HUES6 (cell line): ENCODE data around the gene UBE2S.
"Not testable (repeated sequence)": the region's sequence is repeated elsewhere in the genome, so short reads cannot be mapped to it uniquely, and the experiment has no call there.

Experiments used
- H3K27ac ChIP-seq: 2 replicates; pipeline ENCODE4 v1.7.0; 2013; ENCODE audit warnings: low read depth, mild to moderate bottlenecking, low read length, inconsistent platforms
- H3K27me3 ChIP-seq: 2 replicates; pipeline ENCODE4 v1.6.1; 2013; ENCODE audit warnings: low read length; ENCODE audit not compliant: control insufficient read depth, insufficient read depth
- H3K36me3 ChIP-seq: 2 replicates; pipeline ENCODE4 v1.6.1; 2013; ENCODE audit warnings: low read length; ENCODE audit not compliant: control insufficient read depth, insufficient read depth
- H3K4me1 ChIP-seq: 2 replicates; pipeline ENCODE4 v1.6.1; 2013; ENCODE audit warnings: low read length; ENCODE audit not compliant: control insufficient read depth, insufficient read depth
- H3K4me3 ChIP-seq: 2 replicates; pipeline ENCODE4 v1.5.1; 2013; ENCODE audit warnings: low read depth, low read length
- H3K9ac ChIP-seq: one replicate; pipeline ENCODE4 v1.6.1; 2013; ENCODE audit warnings: mild to moderate bottlenecking, low read length
- H3K9me3 ChIP-seq: 2 replicates; pipeline ENCODE4 v1.6.1; 2013; ENCODE audit warnings: low read depth, low read length; ENCODE audit not compliant: control insufficient read depth, insufficient read depth

UBE2S gene

GRCh38 chr19:55402509-55402908, 5.1 kb downstream of the UBE2S start:
- Histone ChIP-seq H3K9me3 (no peaks in the 10 kb centered on the region), H3K27ac (no peak overlapping the region), H3K9ac (no peak overlapping the region), H3K4me3 (no peak overlapping the region), H3K27me3 (no peaks in the 10 kb centered on the region), H3K4me1 (peaks cover 16% of the 10 kb centered on the region), H3K36me3 (peaks cover 58% of the 10 kb centered on the region)

- not testable (repeated sequence) for H3K4me3 ChIP-seq, H3K9me3 ChIP-seq, H3K27ac ChIP-seq, H3K9ac ChIP-seq, H3K27me3 ChIP-seq
- peaks cover 53% of the 10 kb centered on the region for H3K36me3 ChIP-seq
- H3K4me1 ChIP-seq = peaks cover 11% of the 10 kb centered on the region
Observed at GRCh38 chr19:55401390-55401789, 6.2 kb downstream of the UBE2S start.

GRCh38 chr19:55400281-55401087, 7.1 kb downstream of the UBE2S start:
- H3K36me3 ChIP-seq = peaks cover 44% of the 10 kb centered on the region
- H3K27ac ChIP-seq = no peak overlapping the region
- no peak overlapping the region for H3K4me3 ChIP-seq
- no peaks in the 10 kb centered on the region for H3K27me3 ChIP-seq
- H3K9ac ChIP-seq = no peak overlapping the region
- no peaks in the 10 kb centered on the region for H3K9me3 ChIP-seq
- peaks cover 1% of the 10 kb centered on the region; the same call in 1 of the 2 replicates for H3K4me1 ChIP-seq

GRCh38 chr19:55398200-55398925, 9.2 kb downstream of the UBE2S start:
- Histone ChIP-seq H3K27me3 (no peaks in the 10 kb centered on the region), H3K4me1 (0 out of 2 replicates have a peak, but pooled peaks cover under 1% of the 10 kb centered on the region), H3K27ac (no peak overlapping the region), H3K36me3 (peaks cover 28% of the 10 kb centered on the region), H3K9me3 (no peaks in the 10 kb centered on the region), H3K4me3 (no peak overlapping the region), H3K9ac (no peak overlapping the region)

- Histone ChIP-seq H3K4me1 (peaks cover 45% of the 10 kb centered on the region; the same call in 1 of the 2 replicates), H3K36me3 (peaks cover 22% of the 10 kb centered on the region), H3K9ac (peak overlapping the region; percentile 10), H3K4me3 (no peak overlapping the region), H3K9me3 (no peaks in the 10 kb centered on the region), H3K27ac (no peak overlapping the region), H3K27me3 (no peaks in the 10 kb centered on the region)
Observed at GRCh38 chr19:55392820-55393761, 14.5 kb downstream of the UBE2S start.

GRCh38 chr19:55391702-55392615, 15.6 kb downstream of the UBE2S start:
- H3K9me3 ChIP-seq = no peaks in the 10 kb centered on the region
- peak overlapping the region; percentile 16; the same call in 1 of the 2 replicates for H3K4me3 ChIP-seq
- no peaks in the 10 kb centered on the region for H3K27me3 ChIP-seq
- peaks cover 33% of the 10 kb centered on the region for H3K36me3 ChIP-seq
- no peak overlapping the region for H3K27ac ChIP-seq
- H3K9ac ChIP-seq = no peak overlapping the region
- peaks cover 56% of the 10 kb centered on the region for H3K4me1 ChIP-seq

GRCh38 chr19:55391191-55391670, 16.4 kb downstream of the UBE2S start:
- peaks cover 40% of the 10 kb centered on the region for H3K36me3 ChIP-seq

GRCh38 chr19:55390461-55390880, 17.1 kb downstream of the UBE2S start:
- Histone ChIP-seq H3K4me1 (peaks cover 59% of the 10 kb centered on the region), H3K36me3 (peaks cover 45% of the 10 kb centered on the region), H3K27ac (no peak overlapping the region), H3K4me3 (no peak overlapping the region), H3K9me3 (no peaks in the 10 kb centered on the region), H3K9ac (no peak overlapping the region), H3K27me3 (no peaks in the 10 kb centered on the region)

More at GRCh38 chr19:55391191-55391670, 16.4 kb downstream of the UBE2S start:
- Histone ChIP-seq H3K9ac (no peak overlapping the region), H3K9me3 (no peaks in the 10 kb centered on the region), H3K4me1 (peaks cover 59% of the 10 kb centered on the region), H3K27ac (no peak overlapping the region), H3K27me3 (no peaks in the 10 kb centered on the region), H3K4me3 (no peak overlapping the region)

- peaks cover 45% of the 10 kb centered on the region for H3K36me3 ChIP-seq
- H3K9me3 ChIP-seq = no peaks in the 10 kb centered on the region
- H3K4me3 ChIP-seq = no peak overlapping the region
- H3K27ac ChIP-seq = no peak overlapping the region
- H3K4me1 ChIP-seq = peaks cover 63% of the 10 kb centered on the region
- H3K27me3 ChIP-seq = no peaks in the 10 kb centered on the region
- H3K9ac ChIP-seq = peak overlapping the region; percentile 21
Observed at GRCh38 chr19:55389386-55390317, 17.9 kb downstream of the UBE2S start.
